Fibroblast of mammary gland (primary cell): ENCODE measurements around the gene MLKL.

Experiments
- DNase-seq: peaks from one replicate; pipeline ENCODE4 v3.0.0-alpha.2; 2010; ENCODE audit warnings: low read depth
- H3K4me3 ChIP-seq: 2 replicates; pipeline ENCODE4 v1.5.1; 2011; ENCODE audit warnings: low read depth, mild to moderate bottlenecking, low read length, moderate library complexity; ENCODE audit not compliant: control insufficient read depth
- TF ChIP-seq, protein P1 (sequence below): conservative IDR thresholded peaks from 2 replicates; pipeline ENCODE4 v1.5.1; 2011; ENCODE audit warnings: low read depth, low read length, inconsistent platforms; ENCODE audit not compliant: control insufficient read depth, insufficient read depth

The MLKL gene

DNA sequence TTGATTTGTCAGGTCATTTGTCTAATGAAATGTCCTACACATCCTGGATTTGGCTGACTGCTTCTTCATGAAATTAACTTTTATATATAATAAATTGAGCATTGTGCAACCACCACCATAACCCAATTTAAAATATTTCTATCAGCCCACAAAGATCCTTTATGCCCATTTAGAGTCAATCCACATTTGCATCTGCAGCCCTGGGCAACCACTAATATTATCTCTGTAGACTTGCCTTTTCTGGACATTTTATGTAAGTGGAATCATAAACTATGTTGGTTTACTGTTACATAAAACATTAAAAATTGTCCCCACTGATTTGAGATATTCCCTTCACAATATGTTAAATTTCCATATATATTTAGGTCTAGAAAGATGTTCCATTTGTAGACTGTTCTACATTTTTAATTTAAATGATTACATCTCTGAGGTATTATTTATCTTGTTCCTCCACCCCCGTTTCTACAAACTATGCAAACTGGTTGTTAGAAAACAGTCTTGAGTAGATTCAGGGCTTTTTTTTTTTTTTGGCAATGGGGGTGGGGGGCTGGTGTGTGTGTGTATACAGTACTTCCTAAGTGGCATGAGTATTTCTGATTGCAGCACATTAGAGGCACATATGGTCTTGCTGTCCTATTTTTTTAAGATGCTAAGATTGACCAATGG, 50.7 kb downstream of the MLKL start:
- H3K4me3 ChIP-seq, result no peak overlapping the region
- TF ChIP-seq, protein P1, sequence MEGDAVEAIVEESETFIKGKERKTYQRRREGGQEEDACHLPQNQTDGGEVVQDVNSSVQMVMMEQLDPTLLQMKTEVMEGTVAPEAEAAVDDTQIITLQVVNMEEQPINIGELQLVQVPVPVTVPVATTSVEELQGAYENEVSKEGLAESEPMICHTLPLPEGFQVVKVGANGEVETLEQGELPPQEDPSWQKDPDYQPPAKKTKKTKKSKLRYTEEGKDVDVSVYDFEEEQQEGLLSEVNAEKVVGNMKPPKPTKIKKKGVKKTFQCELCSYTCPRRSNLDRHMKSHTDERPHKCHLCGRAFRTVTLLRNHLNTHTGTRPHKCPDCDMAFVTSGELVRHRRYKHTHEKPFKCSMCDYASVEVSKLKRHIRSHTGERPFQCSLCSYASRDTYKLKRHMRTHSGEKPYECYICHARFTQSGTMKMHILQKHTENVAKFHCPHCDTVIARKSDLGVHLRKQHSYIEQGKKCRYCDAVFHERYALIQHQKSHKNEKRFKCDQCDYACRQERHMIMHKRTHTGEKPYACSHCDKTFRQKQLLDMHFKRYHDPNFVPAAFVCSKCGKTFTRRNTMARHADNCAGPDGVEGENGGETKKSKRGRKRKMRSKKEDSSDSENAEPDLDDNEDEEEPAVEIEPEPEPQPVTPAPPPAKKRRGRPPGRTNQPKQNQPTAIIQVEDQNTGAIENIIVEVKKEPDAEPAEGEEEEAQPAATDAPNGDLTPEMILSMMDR, result no peak
- DNase-seq, result no peak

DNA sequence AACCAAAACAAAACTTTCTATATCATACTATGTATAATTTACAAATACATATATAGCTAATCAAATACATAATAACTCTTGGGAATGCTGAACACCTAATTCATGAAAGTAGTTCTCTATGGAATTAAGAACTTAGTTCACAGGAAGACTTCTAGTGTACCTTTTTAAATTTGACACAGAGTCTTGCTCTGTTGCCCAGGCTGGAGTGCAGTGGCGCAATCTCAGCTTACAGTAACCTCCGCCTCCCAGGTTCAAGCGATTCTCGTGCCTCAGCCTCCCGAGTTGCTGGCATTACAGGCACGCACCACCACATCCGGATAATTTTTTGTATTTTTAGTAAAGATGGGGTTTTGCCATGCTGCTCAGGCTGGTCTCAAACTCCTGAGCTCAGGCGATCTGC, 58.7 kb downstream of the MLKL start:
- DNase-seq, result no peak
- TF ChIP-seq, protein P1, result no peak
- H3K4me3 ChIP-seq, result no peak overlapping the region

DNA sequence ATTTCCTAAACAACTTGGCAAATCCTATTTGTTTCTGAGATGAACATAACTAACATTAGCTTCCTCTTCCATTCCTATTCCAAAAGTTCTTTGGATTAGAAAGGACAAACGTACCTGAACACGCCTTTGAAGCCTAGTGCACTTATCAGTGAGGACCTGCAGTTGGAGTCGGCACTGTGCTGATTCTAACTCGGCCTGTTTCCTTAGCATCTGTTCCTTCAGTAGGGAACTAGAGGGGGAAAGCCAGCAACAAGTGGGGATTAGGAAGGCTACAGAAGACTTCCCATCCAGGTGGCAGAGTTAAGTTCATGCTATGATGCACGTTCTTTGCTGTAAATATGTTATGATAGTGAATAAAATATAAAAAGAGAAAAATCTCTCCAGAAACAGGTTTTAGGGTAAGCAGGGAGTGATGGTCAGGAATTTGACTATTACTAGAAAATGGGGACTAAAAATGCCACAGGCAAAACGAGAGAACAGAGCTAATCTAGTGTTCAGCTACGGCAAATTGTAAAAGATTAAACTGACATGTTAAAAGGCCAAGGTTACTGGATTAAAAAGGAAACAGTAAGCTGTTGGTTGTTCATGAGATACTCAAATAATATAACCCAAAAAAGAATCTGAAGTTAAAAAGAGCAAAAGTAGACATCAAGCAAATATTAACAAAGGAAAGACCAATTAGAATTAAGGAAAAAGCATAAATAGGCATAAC, 62.8 kb downstream of the MLKL start:
- no peak overlapping the region for H3K4me3 ChIP-seq
- TF ChIP-seq, protein P1, result no peak
- DNase-seq, result no peak

DNA sequence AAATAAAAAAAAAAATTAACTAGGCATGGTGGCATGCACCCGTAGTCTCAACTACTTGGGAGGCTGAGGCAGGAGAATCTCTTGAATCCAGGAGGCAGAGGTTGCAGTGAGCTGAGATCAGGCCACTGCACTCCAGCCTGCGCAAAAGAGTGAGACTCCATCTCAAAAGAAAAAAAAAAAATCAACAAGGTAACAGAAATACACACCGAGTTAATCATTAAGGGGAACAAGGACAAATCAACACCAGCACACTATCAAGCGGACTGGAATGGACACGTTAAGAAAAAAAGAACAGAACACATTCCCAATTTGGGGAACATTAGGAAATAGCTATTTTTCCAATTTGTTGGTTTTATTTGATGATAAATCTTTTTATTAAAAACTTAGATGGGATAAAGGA, 65.4 kb downstream of the MLKL start:
- DNase-seq, result no peak
- TF ChIP-seq, protein P1, result no peak
- no peak overlapping the region for H3K4me3 ChIP-seq

DNA sequence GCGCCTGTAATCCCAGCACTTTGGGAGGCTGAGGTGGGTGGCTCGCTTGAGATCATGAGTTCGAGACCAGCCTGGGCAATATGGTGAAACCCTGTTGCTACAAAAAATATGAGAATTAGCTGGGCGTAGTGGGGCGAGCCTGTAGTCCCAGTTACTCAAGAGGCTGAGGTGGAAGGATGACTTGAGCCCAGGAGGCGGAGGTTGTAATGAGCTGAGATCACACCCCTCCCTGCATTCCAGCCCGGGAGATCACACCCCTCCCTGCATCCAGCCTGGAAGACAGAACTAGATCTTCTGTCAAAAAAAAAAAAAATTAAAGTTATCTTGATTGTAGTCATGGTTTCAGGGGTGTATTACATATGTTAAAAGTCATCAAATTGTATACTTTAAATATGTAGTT, 67.0 kb downstream of the MLKL start:
- DNase-seq, result no peak
- no peak overlapping the region for H3K4me3 ChIP-seq
- TF ChIP-seq, protein P1, result no peak

DNA sequence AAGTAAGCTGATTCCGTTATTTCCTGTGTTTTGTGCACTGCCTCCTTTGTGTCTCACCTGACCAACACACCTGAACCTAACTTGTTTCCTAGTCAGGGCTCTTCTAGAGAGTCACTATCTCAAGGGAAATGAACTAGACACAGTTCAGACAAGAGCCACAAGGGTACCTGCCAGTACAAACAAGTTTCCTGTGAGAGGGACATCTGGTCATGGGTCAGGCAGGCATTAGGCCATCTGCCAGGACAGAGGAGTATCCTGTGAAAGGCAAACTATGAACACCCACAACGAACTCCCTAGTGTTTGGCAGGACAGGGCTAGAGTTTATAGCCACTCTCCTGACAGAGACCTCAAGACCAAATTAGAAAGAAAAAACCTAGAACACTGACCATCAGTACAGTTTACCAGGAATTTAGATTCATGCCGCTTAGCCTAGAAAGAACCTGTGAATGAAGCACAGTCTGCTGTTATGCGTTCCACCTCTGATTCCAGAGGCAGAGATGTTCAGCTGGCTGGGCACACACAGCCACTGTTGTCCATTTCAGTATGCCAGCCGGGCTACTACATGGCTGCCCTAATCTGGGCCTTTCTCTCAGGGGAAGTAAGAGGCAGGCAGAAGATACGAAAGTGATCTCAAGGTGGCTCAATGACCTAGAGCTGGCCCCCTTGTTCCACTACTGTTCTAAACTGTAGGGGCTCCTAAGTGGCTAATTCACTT, 73.0 kb downstream of the MLKL start:
- DNase-seq, result peak; percentile 61
- TF ChIP-seq, protein P1, result no peak
- H3K4me3 ChIP-seq, result no peak overlapping the region
